ENCODE measurements around the gene STX8.

STX8 gene

DNA sequence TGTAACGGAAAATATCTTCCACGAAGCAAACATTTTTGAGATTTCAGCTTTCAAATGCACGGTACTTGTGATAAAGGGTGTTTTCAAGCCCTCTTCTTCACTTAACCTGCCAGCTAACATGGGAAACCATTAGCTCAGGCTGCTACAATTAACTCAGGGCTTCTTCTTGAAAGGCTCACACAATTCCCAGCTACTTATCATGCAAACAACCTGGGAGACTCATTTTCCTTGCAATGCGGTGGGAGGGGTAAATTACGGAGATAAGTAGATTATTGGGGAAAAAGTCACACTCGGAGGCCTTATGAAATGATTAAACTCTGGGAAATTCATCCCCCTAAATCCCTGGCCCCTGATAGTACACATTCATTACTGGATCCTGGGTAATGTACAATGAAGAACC lies 266.4 kb downstream of the STX8 start:
- H3K27ac ChIP-seq (ENCODE audit: low read length), result no peak overlapping the region
- H4K20me1 ChIP-seq (ENCODE audit: insufficient read depth, low read length), result no peaks in the 10 kb centered on the region
- no peak overlapping the region for H3K9ac ChIP-seq (ENCODE audit: low read length)
- H3K4me3 ChIP-seq (ENCODE audit: low read length), result no peak overlapping the region
- TF ChIP-seq, protein P1, sequence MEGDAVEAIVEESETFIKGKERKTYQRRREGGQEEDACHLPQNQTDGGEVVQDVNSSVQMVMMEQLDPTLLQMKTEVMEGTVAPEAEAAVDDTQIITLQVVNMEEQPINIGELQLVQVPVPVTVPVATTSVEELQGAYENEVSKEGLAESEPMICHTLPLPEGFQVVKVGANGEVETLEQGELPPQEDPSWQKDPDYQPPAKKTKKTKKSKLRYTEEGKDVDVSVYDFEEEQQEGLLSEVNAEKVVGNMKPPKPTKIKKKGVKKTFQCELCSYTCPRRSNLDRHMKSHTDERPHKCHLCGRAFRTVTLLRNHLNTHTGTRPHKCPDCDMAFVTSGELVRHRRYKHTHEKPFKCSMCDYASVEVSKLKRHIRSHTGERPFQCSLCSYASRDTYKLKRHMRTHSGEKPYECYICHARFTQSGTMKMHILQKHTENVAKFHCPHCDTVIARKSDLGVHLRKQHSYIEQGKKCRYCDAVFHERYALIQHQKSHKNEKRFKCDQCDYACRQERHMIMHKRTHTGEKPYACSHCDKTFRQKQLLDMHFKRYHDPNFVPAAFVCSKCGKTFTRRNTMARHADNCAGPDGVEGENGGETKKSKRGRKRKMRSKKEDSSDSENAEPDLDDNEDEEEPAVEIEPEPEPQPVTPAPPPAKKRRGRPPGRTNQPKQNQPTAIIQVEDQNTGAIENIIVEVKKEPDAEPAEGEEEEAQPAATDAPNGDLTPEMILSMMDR (IDR thresholded peaks at IDR 0.05; ENCODE audit: low read depth, low read length), result no peak
- TF ChIP-seq EZH2phosphoT487 (IDR thresholded peaks at IDR 0.05; ENCODE audit: low read depth), result no peak
- H3K27me3 ChIP-seq (ENCODE audit: low read depth, low read length), result no peaks in the 10 kb centered on the region
- no peak overlapping the region for H3K4me2 ChIP-seq (ENCODE audit: low read length)
- H2AFZ ChIP-seq (ENCODE audit: low read depth, low read length), result no peak overlapping the region
- H3K4me1 ChIP-seq (ENCODE audit: low read length), result no peaks in the 10 kb centered on the region
- H3K79me2 ChIP-seq (ENCODE audit: low read length), result no peaks in the 10 kb centered on the region
- H3K9me3 ChIP-seq (ENCODE audit: insufficient read depth, low read length), result no peaks in the 10 kb centered on the region
- H3K36me3 ChIP-seq (replicated peaks; ENCODE audit: low read depth, low read length), result no peaks in the 10 kb centered on the region

DNA sequence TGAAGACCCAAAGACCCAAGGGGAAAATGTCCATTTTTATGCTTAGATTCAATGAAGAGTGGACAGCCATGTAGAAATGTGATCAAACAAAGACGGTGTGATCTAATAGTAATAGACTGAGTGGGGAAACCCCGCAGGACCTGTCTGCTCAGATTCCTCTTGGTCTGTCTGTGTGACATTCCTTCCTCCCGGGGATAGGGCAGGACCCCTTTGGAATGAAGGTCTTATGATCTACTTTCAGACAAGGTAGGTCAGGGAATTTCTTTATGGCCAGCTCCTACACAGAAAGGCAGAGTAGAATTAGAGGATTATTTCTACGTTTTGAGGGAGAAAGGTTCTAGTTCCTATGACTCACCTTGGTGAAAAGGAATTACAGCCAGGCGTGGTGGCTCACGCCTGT lies 267.6 kb downstream of the STX8 start:
- TF ChIP-seq, protein P1 (IDR thresholded peaks at IDR 0.05; ENCODE audit: low read depth, low read length), result no peak
- no peak for TF ChIP-seq EZH2phosphoT487 (IDR thresholded peaks at IDR 0.05; ENCODE audit: low read depth)
- Histone ChIP-seq H3K36me3 (replicated peaks; ENCODE audit: low read depth, low read length) (no peaks in the 10 kb centered on the region), H3K9me3 (ENCODE audit: insufficient read depth, low read length) (no peaks in the 10 kb centered on the region), H3K27ac (ENCODE audit: low read length) (no peak overlapping the region), H3K4me2 (ENCODE audit: low read length) (no peak overlapping the region), H3K4me1 (ENCODE audit: low read length) (no peaks in the 10 kb centered on the region), H3K9ac (ENCODE audit: low read length) (no peak overlapping the region), H4K20me1 (ENCODE audit: insufficient read depth, low read length) (no peaks in the 10 kb centered on the region), H3K4me3 (ENCODE audit: low read length) (no peak overlapping the region), H3K79me2 (ENCODE audit: low read length) (no peaks in the 10 kb centered on the region), H2AFZ (ENCODE audit: low read depth, low read length) (no peak overlapping the region), H3K27me3 (ENCODE audit: low read depth, low read length) (no peaks in the 10 kb centered on the region)

DNA sequence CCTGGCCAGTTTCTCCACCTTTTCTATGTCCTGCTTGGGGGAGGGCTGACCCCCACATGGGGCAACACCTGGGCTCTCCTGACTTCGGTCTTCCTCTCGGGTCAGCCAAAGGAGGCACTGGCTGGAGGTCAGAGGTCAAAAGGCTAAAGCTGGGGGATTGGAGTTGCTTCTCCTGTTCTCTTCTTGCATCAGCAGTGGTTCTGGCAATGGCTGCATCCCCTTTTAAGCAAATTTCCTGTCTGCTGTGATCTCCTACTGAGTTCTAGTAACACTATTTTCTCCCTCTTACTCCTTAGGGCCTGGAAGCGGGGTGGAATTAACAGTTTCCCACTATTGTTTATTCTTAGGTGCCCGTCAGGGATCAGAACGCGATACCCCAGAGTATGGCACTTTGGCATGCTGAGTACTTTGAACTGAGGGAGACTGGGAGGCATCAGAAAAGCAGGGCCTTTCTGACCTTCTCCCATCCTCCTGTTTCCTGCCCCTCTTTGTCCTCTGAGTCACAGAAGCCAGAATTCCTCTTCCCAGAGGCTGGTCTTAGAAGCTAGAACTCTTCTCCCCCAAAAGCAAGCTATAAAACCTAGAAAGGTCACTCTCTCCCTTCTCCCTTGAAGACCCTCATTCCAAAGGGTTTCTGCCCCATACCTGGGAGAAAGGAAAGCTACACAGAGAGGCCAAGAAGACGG lies 268.2 kb downstream of the STX8 start:
- TF ChIP-seq EZH2phosphoT487 (IDR thresholded peaks at IDR 0.05; ENCODE audit: low read depth), result no peak
- TF ChIP-seq, protein P1 (IDR thresholded peaks at IDR 0.05; ENCODE audit: low read depth, low read length), result no peak
- Histone ChIP-seq H3K27me3 (ENCODE audit: low read depth, low read length) (no peaks in the 10 kb centered on the region), H3K4me3 (ENCODE audit: low read length) (no peak overlapping the region), H3K79me2 (ENCODE audit: low read length) (no peaks in the 10 kb centered on the region), H3K36me3 (replicated peaks; ENCODE audit: low read depth, low read length) (no peaks in the 10 kb centered on the region), H4K20me1 (ENCODE audit: insufficient read depth, low read length) (no peaks in the 10 kb centered on the region), H3K4me2 (ENCODE audit: low read length) (no peak overlapping the region), H3K9me3 (ENCODE audit: insufficient read depth, low read length) (no peaks in the 10 kb centered on the region), H3K9ac (ENCODE audit: low read length) (no peak overlapping the region), H3K27ac (ENCODE audit: low read length) (no peak overlapping the region), H2AFZ (ENCODE audit: low read depth, low read length) (no peak overlapping the region), H3K4me1 (ENCODE audit: low read length) (no peaks in the 10 kb centered on the region)

DNA sequence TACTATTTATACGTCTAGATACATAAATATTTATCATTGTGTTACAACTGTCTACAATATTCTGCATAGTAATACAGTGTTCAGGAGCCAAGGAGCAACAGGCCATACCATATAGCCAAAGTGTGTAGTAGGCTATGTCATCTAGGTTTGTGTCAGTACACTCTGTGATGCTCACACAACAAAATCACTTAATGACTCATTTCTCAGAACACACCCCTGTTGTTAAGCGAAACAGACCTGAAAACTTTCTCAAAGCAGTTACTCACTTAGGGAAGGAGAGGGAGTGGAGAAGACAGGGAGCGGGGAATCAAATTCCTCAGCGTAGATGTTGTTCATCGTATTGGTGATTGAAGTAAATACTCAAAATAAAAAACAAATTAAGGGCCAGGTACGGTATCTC lies 269.5 kb downstream of the STX8 start:
- Histone ChIP-seq H3K79me2 (ENCODE audit: low read length) (no peaks in the 10 kb centered on the region), H4K20me1 (ENCODE audit: insufficient read depth, low read length) (no peaks in the 10 kb centered on the region), H3K27ac (ENCODE audit: low read length) (no peak overlapping the region), H3K4me2 (ENCODE audit: low read length) (no peak overlapping the region), H3K27me3 (ENCODE audit: low read depth, low read length) (no peaks in the 10 kb centered on the region), H2AFZ (ENCODE audit: low read depth, low read length) (no peak overlapping the region), H3K9me3 (ENCODE audit: insufficient read depth, low read length) (no peaks in the 10 kb centered on the region), H3K4me1 (ENCODE audit: low read length) (no peaks in the 10 kb centered on the region), H3K36me3 (replicated peaks; ENCODE audit: low read depth, low read length) (no peaks in the 10 kb centered on the region), H3K4me3 (ENCODE audit: low read length) (no peak overlapping the region), H3K9ac (ENCODE audit: low read length) (no peak overlapping the region)
- TF ChIP-seq, protein P1 (IDR thresholded peaks at IDR 0.05; ENCODE audit: low read depth, low read length), result no peak
- no peak for TF ChIP-seq EZH2phosphoT487 (IDR thresholded peaks at IDR 0.05; ENCODE audit: low read depth)
